GM19351 (cell line): ENCODE results near the gene CSDE1.

Experiments
- ATAC-seq: cut with Tn5 transposase; IDR thresholded peaks from one replicate; pipeline ENCODE4 v1.9.1; 2021; ENCODE audit warnings: mild to moderate bottlenecking, moderate library complexity; ENCODE audit not compliant: unreplicated experiment

Gene CSDE1

GRCh38 chr1:114668373-114668772 is 89.4 kb downstream of the CSDE1 start:
- ATAC-seq: no peak

- ATAC-seq: no peak
Measured at GRCh38 chr1:114666954-114667353, 90.8 kb downstream of the CSDE1 start.
